RPMI7951 (cell line): ENCODE results near the gene TMCO6. TPM values are rescaled to one million over a fixed set of nuclear protein-coding genes. Genes with fewer than 3 reads are reported as not detected.
"Not testable (repeated sequence)": the region's sequence is repeated elsewhere in the genome, so short reads cannot be mapped to it uniquely, and the experiment has no call there.

Source experiments
- DNase-seq: peaks from one replicate; pipeline ENCODE4 v3.0.0-alpha.2; 2012; ENCODE audit warnings: low read depth
- total RNA-seq: library from RNA; depleted of rRNA; stranded (reverse); fragments of >200 nt; shearing (Covaris generic); gene quantifications from 2 replicates; pipeline ENCODE4 v1.2.3, GENCODE V29; 2014

The TMCO6 gene
- total RNA-seq, 1 experiment from 2014 or later: 6.8 TPM

GRCh38 chr5:140630292-140631035 lies 8.8 kb upstream of the TMCO6 start:
- DNase-seq: peak; percentile 30

- no peak for DNase-seq
Observed at GRCh38 chr5:140631036-140631417, 8.2 kb upstream of the TMCO6 start.

DNA sequence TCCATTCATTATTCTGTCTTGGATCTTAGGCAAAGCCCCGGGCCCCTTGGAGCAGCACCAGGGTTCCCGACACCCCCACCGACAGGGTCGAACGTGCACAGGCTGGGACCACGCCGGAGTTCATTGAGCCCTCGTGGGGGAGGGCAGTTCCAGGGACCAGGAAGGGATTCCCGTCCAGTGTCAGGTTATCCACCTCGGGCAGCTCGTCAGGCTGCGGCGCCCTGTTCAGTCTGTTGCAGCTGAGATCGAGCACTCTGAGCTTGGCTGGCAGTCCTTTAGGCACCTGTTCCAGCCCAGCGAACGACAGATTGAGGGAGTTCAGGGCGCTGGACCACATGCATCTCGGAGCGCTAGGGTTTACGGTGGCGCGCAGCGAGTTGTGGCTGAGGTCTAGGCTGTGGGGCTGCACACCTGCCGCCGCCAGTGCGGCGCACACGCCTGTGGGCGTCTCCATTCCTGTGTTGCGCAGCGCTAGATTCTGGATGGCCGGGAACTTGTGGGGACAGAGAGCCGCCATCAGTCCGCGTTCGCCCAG lies 7.4 kb upstream of the TMCO6 start:
- no peak for DNase-seq

- DNase-seq: peak; percentile 5
Observed at GRCh38 chr5:140632366-140633020, 6.8 kb upstream of the TMCO6 start.

DNA sequence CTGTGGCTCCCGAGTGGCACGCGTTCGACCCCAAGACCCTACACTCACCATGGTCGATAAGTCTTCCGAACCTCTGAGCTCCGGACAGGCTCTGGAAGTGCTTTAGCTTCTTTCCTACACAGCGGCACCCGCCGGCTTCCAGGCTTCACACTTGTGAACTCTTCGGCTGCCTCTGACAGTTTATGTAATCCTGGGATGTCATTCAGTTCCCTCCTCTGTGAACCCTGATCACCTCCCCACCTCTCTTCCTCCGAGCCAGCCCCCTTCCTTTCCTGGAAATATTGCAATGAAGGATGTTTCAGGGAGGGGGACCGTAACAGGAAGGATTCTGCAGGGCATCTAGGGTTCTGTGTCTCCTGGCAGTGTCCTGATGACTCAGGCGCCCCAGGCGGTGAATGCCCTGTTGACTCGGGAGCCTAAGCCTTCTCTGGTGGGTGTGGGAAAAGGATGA lies 6.2 kb upstream of the TMCO6 start, which contains the start of gene CD14:
Gene CD14 (minus strand): TSS at position 155 of the 451 bp plus-strand sequence. CDS start 104 bp downstream, at position 51.
- peak; percentile 74 for DNase-seq

GRCh38 chr5:140633501-140633900 lies 5.8 kb upstream of the TMCO6 start:
- DNase-seq: no peak

DNA sequence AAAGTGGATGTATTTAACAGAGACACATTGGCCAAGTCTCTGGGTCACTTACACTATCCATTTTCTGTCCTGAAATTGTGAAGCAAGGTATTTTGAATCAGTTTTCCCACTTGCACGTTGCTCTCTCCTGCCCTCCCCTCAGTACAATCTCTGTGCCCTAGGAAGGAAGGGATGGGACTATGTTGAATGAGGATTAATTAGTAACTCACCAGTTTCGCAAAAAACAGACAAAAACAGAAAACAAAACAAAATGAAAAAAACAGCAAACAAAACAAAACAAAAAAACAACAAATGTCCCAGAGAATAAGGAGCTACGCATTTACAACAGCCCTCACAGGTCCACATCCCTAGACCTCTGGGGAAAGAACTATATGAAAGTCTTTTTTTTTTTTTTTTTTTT lies 5.1 kb upstream of the TMCO6 start:
- no peak for DNase-seq

- no peak for DNase-seq
Observed at GRCh38 chr5:140635291-140636257, 3.7 kb upstream of the TMCO6 start.

- no peak for DNase-seq
Observed at GRCh38 chr5:140637371-140638100, 1.7 kb upstream of the TMCO6 start.

- DNase-seq: not testable (repeated sequence)
Observed at GRCh38 chr5:140638898-140639147, 428 bp upstream of the TMCO6 start.

DNA sequence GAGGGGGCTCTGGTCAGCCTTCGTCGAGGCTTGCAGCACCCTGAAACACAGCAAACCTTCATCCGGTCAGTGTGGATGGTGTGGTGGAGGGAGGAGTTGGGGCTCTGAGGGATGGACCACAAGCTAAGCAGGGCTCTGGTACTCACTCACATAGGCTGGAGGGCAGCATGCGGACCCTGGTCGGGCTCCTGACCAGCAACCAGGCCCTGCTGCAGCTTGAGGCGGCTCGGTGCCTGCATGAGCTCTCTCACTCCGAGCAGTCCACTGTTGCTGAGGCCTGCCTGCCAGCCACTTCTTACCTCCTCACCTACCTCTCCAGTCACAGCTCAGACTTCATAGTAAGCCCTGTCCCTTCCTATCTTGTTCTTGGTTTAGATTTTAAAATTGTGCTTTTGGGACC lies 2.5 kb downstream of the TMCO6 start:
- DNase-seq: no peak

DNA sequence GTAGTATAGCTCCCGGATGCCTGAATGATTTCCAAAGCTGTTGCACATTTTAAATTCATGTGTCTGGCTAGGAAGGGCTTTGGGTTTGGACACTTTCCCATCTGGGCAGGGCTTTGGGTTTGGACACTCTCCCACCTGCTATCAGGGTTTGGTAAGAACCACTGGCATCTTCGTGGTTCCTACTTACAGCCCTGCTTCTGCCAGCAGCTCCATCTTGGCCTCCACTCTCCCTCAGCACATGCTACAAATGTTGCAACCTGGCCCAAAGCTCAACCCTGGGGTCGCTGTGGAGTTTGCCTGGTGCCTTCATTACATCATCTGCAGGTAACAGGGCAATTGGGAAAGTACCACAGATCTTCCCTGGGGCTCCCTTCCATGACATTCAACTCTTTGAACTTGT lies 3.5 kb downstream of the TMCO6 start:
- peak; percentile 41 for DNase-seq

GRCh38 chr5:140647042-140647419 lies 7.8 kb downstream of the TMCO6 start:
- DNase-seq: no peak

DNA sequence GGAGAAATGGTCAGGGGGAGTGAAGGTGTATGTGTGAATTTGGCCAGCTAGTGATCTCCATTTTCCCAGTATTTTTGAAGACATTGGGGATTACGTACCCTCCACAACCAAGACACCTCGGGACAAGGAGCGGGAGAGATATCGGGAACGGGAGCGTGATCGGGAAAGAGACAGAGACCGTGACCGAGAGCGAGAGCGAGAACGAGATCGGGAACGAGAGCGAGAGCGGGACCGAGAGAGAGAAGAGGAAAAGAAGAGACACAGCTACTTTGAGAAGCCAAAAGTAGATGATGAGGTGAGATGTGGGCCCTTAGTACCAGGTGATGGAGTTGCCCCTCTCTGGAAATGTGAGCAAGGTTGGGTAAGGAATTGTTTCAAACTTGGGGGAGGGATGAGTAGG lies 19.6 kb downstream of the TMCO6 start:
- no peak for DNase-seq

- DNase-seq: not testable (repeated sequence)
Observed at GRCh38 chr5:140660371-140660770, 21.1 kb downstream of the TMCO6 start.

DNA sequence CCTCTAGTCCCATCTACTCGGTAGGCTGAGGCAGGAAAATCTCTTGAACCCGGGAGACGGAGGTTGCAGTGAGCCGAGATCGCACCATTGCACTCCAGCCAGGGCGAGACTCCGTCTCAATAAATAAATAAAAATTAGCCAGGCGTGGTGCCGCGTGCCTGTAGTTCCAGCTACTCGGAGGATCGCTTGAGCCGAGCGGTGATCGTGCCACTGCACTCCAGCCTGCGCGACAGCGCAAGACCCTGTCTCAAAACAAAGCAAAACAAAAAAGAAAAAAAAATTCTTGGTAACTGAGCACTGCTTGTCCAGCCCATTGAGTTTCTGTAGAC lies 24.7 kb downstream of the TMCO6 start:
- no peak for DNase-seq

DNA sequence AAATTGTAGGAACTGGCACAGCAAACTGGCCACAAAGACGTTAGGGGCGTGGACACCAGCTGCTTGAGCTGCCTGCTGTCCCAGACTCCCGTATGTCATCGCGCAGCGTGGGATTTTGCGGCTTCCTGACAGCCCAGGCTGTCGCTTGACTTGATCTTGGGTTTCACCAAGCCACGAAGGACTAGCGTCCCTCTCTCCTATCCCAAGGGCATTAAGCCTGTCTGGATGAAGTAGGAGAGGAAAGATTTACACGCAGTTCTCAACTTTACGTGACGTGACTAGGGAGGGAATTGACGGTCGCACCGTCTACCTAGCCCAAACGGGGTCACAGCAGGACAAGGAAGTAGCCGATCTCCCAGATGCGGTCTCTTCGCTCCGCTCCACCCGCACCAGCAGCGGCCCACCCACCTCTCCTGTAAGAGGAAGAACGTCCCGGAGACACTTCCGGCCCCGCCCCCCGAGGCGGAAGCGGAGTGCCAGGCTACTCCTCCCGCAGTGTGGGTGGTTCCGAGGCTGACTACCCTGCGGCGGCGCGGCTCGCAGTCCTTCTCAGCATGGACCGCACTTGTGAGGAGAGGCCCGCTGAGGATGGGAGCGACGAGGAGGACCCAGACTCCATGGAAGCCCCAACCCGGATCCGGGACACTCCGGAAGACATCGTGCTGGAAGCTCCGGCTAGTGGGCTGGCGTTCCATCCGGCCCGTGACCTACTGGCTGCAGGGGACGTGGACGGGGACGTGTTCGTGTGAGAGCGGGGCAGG lies 25.3 kb downstream of the TMCO6 start, which contains the start of gene WDR55:
Gene WDR55 (plus strand): TSS at position 546 of the 761 bp plus-strand sequence. CDS start 9 bp downstream, at position 555.
- peak; percentile 95 for DNase-seq

DNA sequence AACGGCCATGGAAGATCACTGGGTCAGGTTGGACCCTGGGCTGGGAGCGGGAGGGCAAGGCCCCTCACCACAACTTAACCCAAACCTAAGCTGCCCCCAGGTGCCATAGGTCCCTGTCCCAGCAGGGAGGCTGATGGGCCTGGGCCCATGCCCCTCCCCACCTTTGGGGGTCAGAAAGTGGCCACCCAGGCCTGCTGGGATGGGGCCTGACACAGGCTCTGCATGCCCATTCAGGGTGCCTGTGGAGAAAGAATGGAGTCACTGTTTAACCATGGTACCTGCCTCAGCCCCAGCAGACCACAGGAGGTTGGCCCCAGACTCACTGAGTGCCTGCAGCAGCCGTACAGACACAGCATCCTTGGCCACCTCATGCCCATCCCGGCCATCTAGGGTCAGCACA lies 31.8 kb downstream of the TMCO6 start:
- not testable (repeated sequence) for DNase-seq

DNA sequence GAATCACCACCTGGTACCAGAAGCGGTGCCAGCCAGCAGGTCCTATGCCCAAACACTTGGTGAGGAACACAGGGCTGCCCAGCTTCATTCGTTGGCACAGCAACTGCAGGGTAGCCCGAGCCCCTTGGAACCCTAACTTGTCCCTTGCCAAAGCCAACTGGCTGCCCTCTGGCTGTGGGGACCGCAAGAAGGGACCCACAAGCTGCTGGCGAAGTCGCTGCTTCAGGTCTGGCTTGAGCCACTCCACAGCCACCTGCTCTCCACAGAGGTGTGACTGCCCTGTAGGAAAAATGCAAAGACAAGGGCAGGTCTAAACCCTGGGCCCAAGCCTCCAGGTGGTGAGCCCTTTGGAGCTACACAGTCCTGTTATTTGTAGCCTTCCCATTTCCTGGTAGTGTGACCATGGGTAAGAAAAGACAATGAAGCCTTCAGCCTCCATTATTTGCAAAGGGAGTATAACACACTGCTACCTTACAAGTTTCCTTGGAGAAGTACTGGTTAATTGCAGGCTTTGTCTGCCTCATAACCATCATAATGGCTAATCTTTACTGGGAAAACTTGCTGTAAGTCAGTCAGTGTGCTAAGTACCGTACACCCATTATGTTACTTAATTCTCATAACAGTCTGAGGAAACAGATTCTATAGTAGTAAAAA lies 32.3 kb downstream of the TMCO6 start:
- DNase-seq: no peak
